ENCODE measurements around the gene SDC4.
"Not testable (repeated sequence)": the region's sequence is repeated elsewhere in the genome, so short reads cannot be mapped to it uniquely, and the experiment has no call there.

The SDC4 gene

GRCh38 chr20:45354423-45355208 is 6.4 kb upstream of the SDC4 start:
- H3K36me3 ChIP-seq (ENCODE audit: control insufficient read depth in 1 of 2, insufficient read depth in 2 of 2, low read length in 2 of 2) = no peaks in the 10 kb centered on the region
- H3K4me1 ChIP-seq (ENCODE audit: control insufficient read depth in 1 of 2, insufficient read depth in 2 of 2, low read length in 2 of 2) = peaks cover 16 to 22% of the 10 kb centered on the region in 2 donors
- H3K27me3 ChIP-seq (ENCODE audit: control insufficient read depth in 1 of 2, insufficient read depth in 2 of 2, low read length in 2 of 2) = no peaks in the 10 kb centered on the region
- no peak overlapping the region for H3K27ac ChIP-seq (ENCODE audit: low read depth, low read length)
- H3K9me3 ChIP-seq (ENCODE audit: control insufficient read depth in 1 of 2, low read length in 2 of 2) = no peaks in the 10 kb centered on the region
- no peak overlapping the region for H3K4me3 ChIP-seq (ENCODE audit: low read depth in 1 of 2, low read length in 2 of 2)
- H3K9ac ChIP-seq (ENCODE audit: low read depth in 1 of 2, low read length in 2 of 2) = no peak overlapping the region

GRCh38 chr20:45353746-45354145 is 5.5 kb upstream of the SDC4 start:
- peaks cover 12 to 14% of the 10 kb centered on the region in 2 donors for H3K4me1 ChIP-seq (ENCODE audit: control insufficient read depth in 1 of 2, insufficient read depth in 2 of 2, low read length in 2 of 2)
- H3K4me3 ChIP-seq (ENCODE audit: low read depth in 1 of 2, low read length in 2 of 2) = no peak overlapping the region
- H3K36me3 ChIP-seq (ENCODE audit: control insufficient read depth in 1 of 2, insufficient read depth in 2 of 2, low read length in 2 of 2) = no peaks in the 10 kb centered on the region
- H3K27ac ChIP-seq (ENCODE audit: low read depth, low read length) = no peak overlapping the region
- H3K9me3 ChIP-seq (ENCODE audit: control insufficient read depth in 1 of 2, low read length in 2 of 2) = no peaks in the 10 kb centered on the region
- no peak overlapping the region for H3K9ac ChIP-seq (ENCODE audit: low read depth in 1 of 2, low read length in 2 of 2)
- no peaks in the 10 kb centered on the region for H3K27me3 ChIP-seq (ENCODE audit: control insufficient read depth in 1 of 2, insufficient read depth in 2 of 2, low read length in 2 of 2)

GRCh38 chr20:45352729-45353128 is 4.5 kb upstream of the SDC4 start:
- no peaks in the 10 kb centered on the region for H3K36me3 ChIP-seq (ENCODE audit: control insufficient read depth in 1 of 2, insufficient read depth in 2 of 2, low read length in 2 of 2)
- no peak overlapping the region for H3K4me3 ChIP-seq (ENCODE audit: low read depth in 1 of 2, low read length in 2 of 2)
- no peak overlapping the region for H3K9ac ChIP-seq (ENCODE audit: low read depth in 1 of 2, low read length in 2 of 2)
- H3K27me3 ChIP-seq (ENCODE audit: control insufficient read depth in 1 of 2, insufficient read depth in 2 of 2, low read length in 2 of 2) = no peaks in the 10 kb centered on the region
- H3K9me3 ChIP-seq (ENCODE audit: control insufficient read depth in 1 of 2, low read length in 2 of 2) = no peaks in the 10 kb centered on the region
- H3K27ac ChIP-seq (ENCODE audit: low read depth, low read length) = no peak overlapping the region
- H3K4me1 ChIP-seq (ENCODE audit: control insufficient read depth in 1 of 2, insufficient read depth in 2 of 2, low read length in 2 of 2) = peaks cover 5 to 7% of the 10 kb centered on the region in 2 donors

GRCh38 chr20:45350795-45351194 is 2.6 kb upstream of the SDC4 start:
- H3K9me3 ChIP-seq (ENCODE audit: control insufficient read depth in 1 of 2, low read length in 2 of 2) = not testable (repeated sequence)

GRCh38 chr20:45350217-45350616 is 2.0 kb upstream of the SDC4 start:
- H3K9me3 ChIP-seq (ENCODE audit: control insufficient read depth in 1 of 2, low read length in 2 of 2) = no peaks in the 10 kb centered on the region
- no peak overlapping the region for H3K9ac ChIP-seq (ENCODE audit: low read depth in 1 of 2, low read length in 2 of 2)
- no peaks in the 10 kb centered on the region for H3K27me3 ChIP-seq (ENCODE audit: control insufficient read depth in 1 of 2, insufficient read depth in 2 of 2, low read length in 2 of 2)
- H3K4me3 ChIP-seq (ENCODE audit: low read depth in 1 of 2, low read length in 2 of 2) = no peak overlapping the region
- H3K27ac ChIP-seq (ENCODE audit: low read depth, low read length) = no peak overlapping the region
- H3K4me1 ChIP-seq (ENCODE audit: control insufficient read depth in 1 of 2, insufficient read depth in 2 of 2, low read length in 2 of 2) = peaks cover 17 to 23% of the 10 kb centered on the region in 2 donors
- no peaks in the 10 kb centered on the region for H3K36me3 ChIP-seq (ENCODE audit: control insufficient read depth in 1 of 2, insufficient read depth in 2 of 2, low read length in 2 of 2)

More at GRCh38 chr20:45350795-45351194, 2.6 kb upstream of the SDC4 start:
- peaks cover 14 to 17% of the 10 kb centered on the region in 2 donors for H3K4me1 ChIP-seq (ENCODE audit: control insufficient read depth in 1 of 2, insufficient read depth in 2 of 2, low read length in 2 of 2)
- not testable (repeated sequence) for H3K9ac ChIP-seq (ENCODE audit: low read depth in 1 of 2, low read length in 2 of 2); H3K36me3 ChIP-seq (ENCODE audit: control insufficient read depth in 1 of 2, insufficient read depth in 2 of 2, low read length in 2 of 2); H3K4me3 ChIP-seq (ENCODE audit: low read depth in 1 of 2, low read length in 2 of 2); H3K27me3 ChIP-seq (ENCODE audit: control insufficient read depth in 1 of 2, insufficient read depth in 2 of 2, low read length in 2 of 2); H3K27ac ChIP-seq (ENCODE audit: low read depth, low read length)

- H3K27ac ChIP-seq (ENCODE audit: low read depth, low read length) = peak overlapping the region; percentile 91
- no peaks in the 10 kb centered on the region for H3K36me3 ChIP-seq (ENCODE audit: control insufficient read depth in 1 of 2, insufficient read depth in 2 of 2, low read length in 2 of 2)
- H3K4me3 ChIP-seq (ENCODE audit: low read depth in 1 of 2, low read length in 2 of 2) = peak overlapping the region; percentile 70 to 92
- no peaks in the 10 kb centered on the region for H3K27me3 ChIP-seq (ENCODE audit: control insufficient read depth in 1 of 2, insufficient read depth in 2 of 2, low read length in 2 of 2)
- no peaks in the 10 kb centered on the region for H3K9me3 ChIP-seq (ENCODE audit: control insufficient read depth in 1 of 2, low read length in 2 of 2)
- peaks cover 41 to 46% of the 10 kb centered on the region in 2 donors for H3K4me1 ChIP-seq (ENCODE audit: control insufficient read depth in 1 of 2, insufficient read depth in 2 of 2, low read length in 2 of 2)
- H3K9ac ChIP-seq (ENCODE audit: low read depth in 1 of 2, low read length in 2 of 2) = peak overlapping the region; percentile 90 to 96
Observed at GRCh38 chr20:45347297-45347935, 808 bp downstream of the SDC4 start.

GRCh38 chr20:45346851-45347250 is 1.4 kb downstream of the SDC4 start:
- peak overlapping the region; percentile 70 to 92 for H3K4me3 ChIP-seq (ENCODE audit: low read depth in 1 of 2, low read length in 2 of 2)
- H3K36me3 ChIP-seq (ENCODE audit: control insufficient read depth in 1 of 2, insufficient read depth in 2 of 2, low read length in 2 of 2) = no peaks in the 10 kb centered on the region
- H3K9me3 ChIP-seq (ENCODE audit: control insufficient read depth in 1 of 2, low read length in 2 of 2) = no peaks in the 10 kb centered on the region
- H3K27me3 ChIP-seq (ENCODE audit: control insufficient read depth in 1 of 2, insufficient read depth in 2 of 2, low read length in 2 of 2) = no peaks in the 10 kb centered on the region
- peak overlapping the region; percentile 90 to 96 for H3K9ac ChIP-seq (ENCODE audit: low read depth in 1 of 2, low read length in 2 of 2)
- H3K4me1 ChIP-seq (ENCODE audit: control insufficient read depth in 1 of 2, insufficient read depth in 2 of 2, low read length in 2 of 2) = peaks cover 45 to 52% of the 10 kb centered on the region in 2 donors
- peak overlapping the region; percentile 91 for H3K27ac ChIP-seq (ENCODE audit: low read depth, low read length)

- Histone ChIP-seq H3K4me3 (ENCODE audit: low read depth in 1 of 2, low read length in 2 of 2) (peak overlapping the region; percentile 70 to 92), H3K4me1 (ENCODE audit: control insufficient read depth in 1 of 2, insufficient read depth in 2 of 2, low read length in 2 of 2) (peaks cover 50 to 58% of the 10 kb centered on the region in 2 donors), H3K27me3 (ENCODE audit: control insufficient read depth in 1 of 2, insufficient read depth in 2 of 2, low read length in 2 of 2) (no peaks in the 10 kb centered on the region), H3K9me3 (ENCODE audit: control insufficient read depth in 1 of 2, low read length in 2 of 2) (no peaks in the 10 kb centered on the region), H3K36me3 (ENCODE audit: control insufficient read depth in 1 of 2, insufficient read depth in 2 of 2, low read length in 2 of 2) (no peaks in the 10 kb centered on the region), H3K27ac (ENCODE audit: low read depth, low read length) (peak overlapping the region; percentile 91), H3K9ac (ENCODE audit: low read depth in 1 of 2, low read length in 2 of 2) (peak overlapping the region; percentile 90 to 96)
Observed at GRCh38 chr20:45346291-45346718, 1.9 kb downstream of the SDC4 start.

- no peaks in the 10 kb centered on the region for H3K27me3 ChIP-seq (ENCODE audit: control insufficient read depth in 1 of 2, insufficient read depth in 2 of 2, low read length in 2 of 2)
- peak overlapping the region; percentile 70 to 92 for H3K4me3 ChIP-seq (ENCODE audit: low read depth in 1 of 2, low read length in 2 of 2)
- no peaks in the 10 kb centered on the region for H3K9me3 ChIP-seq (ENCODE audit: control insufficient read depth in 1 of 2, low read length in 2 of 2)
- peak overlapping the region; percentile 91 for H3K27ac ChIP-seq (ENCODE audit: low read depth, low read length)
- H3K4me1 ChIP-seq (ENCODE audit: control insufficient read depth in 1 of 2, insufficient read depth in 2 of 2, low read length in 2 of 2) = peaks cover 60 to 67% of the 10 kb centered on the region in 2 donors
- H3K9ac ChIP-seq (ENCODE audit: low read depth in 1 of 2, low read length in 2 of 2) = peak overlapping the region; percentile 90 to 96
- no peaks in the 10 kb centered on the region for H3K36me3 ChIP-seq (ENCODE audit: control insufficient read depth in 1 of 2, insufficient read depth in 2 of 2, low read length in 2 of 2)
Observed at GRCh38 chr20:45345104-45345936, 2.9 kb downstream of the SDC4 start.

Measured in duodenal mucosa (tissue), 2 donors.